HG03565 (cell line): ENCODE data around the gene INHA.

Experiments
- ATAC-seq: cut with Tn5 transposase; IDR thresholded peaks from one replicate; pipeline ENCODE4 v1.9.1; 2021; ENCODE audit warnings: mild to moderate bottlenecking, moderate library complexity; ENCODE audit not compliant: unreplicated experiment

The INHA gene

GRCh38 chr2:219609149-219609750 lies 37.1 kb downstream of the INHA start:
- no peak for ATAC-seq

GRCh38 chr2:219611306-219611705 lies 39.2 kb downstream of the INHA start:
- ATAC-seq = no peak

- ATAC-seq = no peak
Measured at GRCh38 chr2:219611866-219612576, 39.9 kb downstream of the INHA start.

GRCh38 chr2:219612577-219613286 lies 40.6 kb downstream of the INHA start:
- ATAC-seq = no peak

- no peak for ATAC-seq
Measured at GRCh38 chr2:219613461-219614070, 41.5 kb downstream of the INHA start.

GRCh38 chr2:219614076-219614860 lies 42.2 kb downstream of the INHA start:
- no peak for ATAC-seq

- ATAC-seq = no peak
Measured at GRCh38 chr2:219615036-219615435, 42.9 kb downstream of the INHA start.

GRCh38 chr2:219615894-219616293 lies 43.8 kb downstream of the INHA start:
- ATAC-seq = no peak

- no peak for ATAC-seq
Measured at GRCh38 chr2:219616550-219616949, 44.4 kb downstream of the INHA start.

- ATAC-seq = no peak
Measured at GRCh38 chr2:219618733-219619122, 46.6 kb downstream of the INHA start.

GRCh38 chr2:219619235-219619634 lies 47.1 kb downstream of the INHA start:
- ATAC-seq = no peak

- ATAC-seq = no peak
Measured at GRCh38 chr2:219620546-219620945, 48.4 kb downstream of the INHA start.

- no peak for ATAC-seq
Measured at GRCh38 chr2:219621935-219622334, 49.8 kb downstream of the INHA start.

- no peak for ATAC-seq
Measured at GRCh38 chr2:219622472-219622871, 50.4 kb downstream of the INHA start.

GRCh38 chr2:219624565-219624964 lies 52.5 kb downstream of the INHA start:
- no peak for ATAC-seq

- ATAC-seq = no peak
Measured at GRCh38 chr2:219625179-219625578, 53.1 kb downstream of the INHA start.
